Panc1 (cell line): ENCODE data around the gene PCCA. TPM values are rescaled to one million over a fixed set of nuclear protein-coding genes. Genes with fewer than 3 reads are reported as not detected.

Source experiments
- ATAC-seq: fragments of 200-7000 bp; cut with Tn5 transposase; 2 replicates; pipeline ENCODE4 v1.9.1; 2020; ENCODE audit warnings: mild to moderate bottlenecking, moderate library complexity
- BruUV-seq: library from RNA; stranded (reverse); fragments of 400-500 nt; replicated peaks from 2 replicates; lab custom pipeline; 2021; lab: Mats Ljungman, UMichigan
- CTCF ChIA-PET: fragments of 300-600 bp; sonication (Branson Sonifier 250); formaldehyde crosslinking; loops from one replicate; lab custom pipeline; 2022; ENCODE audit warnings: antibody characterized with exemption; lab: Charles Lee
- POLR2A ChIA-PET: fragments of 300-600 bp; sonication (Branson Sonifier 250); formaldehyde crosslinking; loops from one replicate; lab custom pipeline; 2022; ENCODE audit warnings: antibody characterized with exemption; lab: Charles Lee
- DNase-seq: peaks from one replicate; pipeline ENCODE4 v3.0.0-alpha.2; 2010; ENCODE audit warnings: low read depth, low spot score
- H3K27ac ChIP-seq: 2 replicates; pipeline ENCODE4 v1.5.1; 2011; ENCODE audit warnings: mild to moderate bottlenecking, low read length, inconsistent platforms
- H3K27me3 ChIP-seq: fragments of 200-500 bp; sonication (Bioruptor generic); 2 replicates; pipeline ENCODE4 v1.6.0; 2014; ENCODE audit warnings: low read length, inconsistent platforms; ENCODE audit not compliant: control insufficient read depth, insufficient read depth
- H3K36me3 ChIP-seq: fragments of 200-500 bp; sonication (Bioruptor generic); 2 replicates; pipeline ENCODE4 v1.5.1; 2014; ENCODE audit warnings: inconsistent platforms, mild to moderate bottlenecking, low read length, moderate library complexity; ENCODE audit not compliant: control insufficient read depth, insufficient read depth
- H3K4me1 ChIP-seq: 2 replicates; pipeline ENCODE4 v1.5.1; 2011; ENCODE audit warnings: inconsistent platforms, mild to moderate bottlenecking, low read length, moderate library complexity; ENCODE audit not compliant: control insufficient read depth, insufficient read depth
- H3K4me3 ChIP-seq, 2 experiments: 2 replicates each; pipeline ENCODE4 v1.5.1; 2011 to 2012; ENCODE audit warnings: low read depth in 2 of 2, low read length in 2 of 2, mild to moderate bottlenecking in 2 of 2, inconsistent platforms in 1 of 2, moderate library complexity in 1 of 2
- H3K9me3 ChIP-seq: fragments of 200-500 bp; sonication (Bioruptor generic); 2 replicates; pipeline ENCODE4 v1.5.1; 2014; ENCODE audit warnings: low read depth, mild to moderate bottlenecking, inconsistent platforms, low read length, moderate library complexity; ENCODE audit not compliant: control insufficient read depth, insufficient read depth
- POLR2AphosphoS5 ChIP-seq: IDR thresholded peaks from 2 replicates; pipeline ENCODE4 v1.6.1; 2012; ENCODE audit warnings: mild to moderate bottlenecking, low read depth, low read length, moderate library complexity
- SIN3A ChIP-seq: IDR thresholded peaks from 2 replicates; pipeline ENCODE4 v1.6.1; 2012; ENCODE audit warnings: low read depth, mild to moderate bottlenecking, low read length, moderate library complexity, borderline replicate concordance; ENCODE audit not compliant: insufficient read depth
- TCF7L2 ChIP-seq: IDR thresholded peaks from 2 replicates; pipeline ENCODE4 v1.6.1; 2011; ENCODE audit warnings: mild to moderate bottlenecking, low read depth, low read length, inconsistent platforms
- in situ Hi-C: cut with HindIII; loops from 2 replicates; pipeline ENCODE4 v1.10.0; 2016; ENCODE audit warnings: low sequenced_read_pairs, low pct_unique_long_range_greater_than_20kb
- intact Hi-C: fragments of 100-400 bp; cut with micrococcal nuclease; formaldehyde crosslinking; loops from one replicate; pipeline ENCODE4 v1.10.0; 2022; ENCODE audit not compliant: unreplicated experiment
- total RNA-seq: library from RNA; stranded (reverse); gene quantifications from one replicate; pipeline ENCODE4 v1.2.1, GENCODE V29; 2021; ENCODE audit not compliant: unreplicated experiment
- TF ChIP-seq, protein P1 (sequence below): fragments of 450-650 bp; IDR thresholded peaks from 2 replicates; pipeline ENCODE4 v1.5.1; 2017; ENCODE audit warnings: mild to moderate bottlenecking
- TF ChIP-seq, protein P2 (sequence below), 2 experiments: IDR thresholded peaks; 2 replicates each; pipeline ENCODE4 v1.6.1; 2011 to 2012; ENCODE audit warnings: low read depth in 2 of 2, control low read depth in 1 of 2, low read length in 1 of 2, mild to moderate bottlenecking in 1 of 2, moderate library complexity in 1 of 2; ENCODE audit not compliant: insufficient read depth in 1 of 2

The PCCA gene
- total RNA-seq, 1 experiment from 2014 or later = 14.7 TPM

DNA sequence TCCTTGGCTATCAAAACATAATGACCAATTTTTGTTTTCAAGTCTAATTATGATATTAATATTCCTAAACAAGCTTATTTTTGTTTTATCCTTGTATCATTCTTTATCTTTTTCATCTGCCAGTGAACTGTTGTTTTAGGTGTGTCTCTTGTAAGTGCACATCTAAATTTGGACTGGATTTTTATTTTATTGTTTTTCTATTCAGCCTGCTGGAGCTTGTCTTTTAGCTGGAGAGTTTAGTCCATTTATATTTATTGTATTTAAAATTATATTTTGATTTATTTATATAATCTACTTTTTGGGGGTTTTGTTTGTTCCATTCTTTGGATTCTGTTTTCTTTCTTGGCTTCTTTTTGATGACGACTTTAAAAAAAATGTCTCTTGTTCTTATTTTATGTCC lies 159.0 kb downstream of the PCCA start:
- DNase-seq (no peak), ATAC-seq (no peak)
- Histone ChIP-seq H3K4me3 (no peak overlapping the region), H3K4me1 (no peaks in the 10 kb centered on the region), H3K27me3 (no peaks in the 10 kb centered on the region), H3K36me3 (no peaks in the 10 kb centered on the region), H3K9me3 (0 out of 2 replicates have a peak, but pooled peaks cover 4% of the 10 kb centered on the region), H3K27ac (no peak overlapping the region)
- in situ Hi-C loops = no loop called here
- BruUV-seq = no TSS peak
- ChIA-PET POLR2A (no interaction called here), CTCF (no interaction called here)
- intact Hi-C loops = no loop called here
- no peak for TF ChIP-seq SIN3A
- no peak for TF ChIP-seq TCF7L2
- TF ChIP-seq POLR2AphosphoS5 = no peak
- TF ChIP-seq, protein P1, sequence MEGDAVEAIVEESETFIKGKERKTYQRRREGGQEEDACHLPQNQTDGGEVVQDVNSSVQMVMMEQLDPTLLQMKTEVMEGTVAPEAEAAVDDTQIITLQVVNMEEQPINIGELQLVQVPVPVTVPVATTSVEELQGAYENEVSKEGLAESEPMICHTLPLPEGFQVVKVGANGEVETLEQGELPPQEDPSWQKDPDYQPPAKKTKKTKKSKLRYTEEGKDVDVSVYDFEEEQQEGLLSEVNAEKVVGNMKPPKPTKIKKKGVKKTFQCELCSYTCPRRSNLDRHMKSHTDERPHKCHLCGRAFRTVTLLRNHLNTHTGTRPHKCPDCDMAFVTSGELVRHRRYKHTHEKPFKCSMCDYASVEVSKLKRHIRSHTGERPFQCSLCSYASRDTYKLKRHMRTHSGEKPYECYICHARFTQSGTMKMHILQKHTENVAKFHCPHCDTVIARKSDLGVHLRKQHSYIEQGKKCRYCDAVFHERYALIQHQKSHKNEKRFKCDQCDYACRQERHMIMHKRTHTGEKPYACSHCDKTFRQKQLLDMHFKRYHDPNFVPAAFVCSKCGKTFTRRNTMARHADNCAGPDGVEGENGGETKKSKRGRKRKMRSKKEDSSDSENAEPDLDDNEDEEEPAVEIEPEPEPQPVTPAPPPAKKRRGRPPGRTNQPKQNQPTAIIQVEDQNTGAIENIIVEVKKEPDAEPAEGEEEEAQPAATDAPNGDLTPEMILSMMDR = no peak
- TF ChIP-seq, protein P2, sequence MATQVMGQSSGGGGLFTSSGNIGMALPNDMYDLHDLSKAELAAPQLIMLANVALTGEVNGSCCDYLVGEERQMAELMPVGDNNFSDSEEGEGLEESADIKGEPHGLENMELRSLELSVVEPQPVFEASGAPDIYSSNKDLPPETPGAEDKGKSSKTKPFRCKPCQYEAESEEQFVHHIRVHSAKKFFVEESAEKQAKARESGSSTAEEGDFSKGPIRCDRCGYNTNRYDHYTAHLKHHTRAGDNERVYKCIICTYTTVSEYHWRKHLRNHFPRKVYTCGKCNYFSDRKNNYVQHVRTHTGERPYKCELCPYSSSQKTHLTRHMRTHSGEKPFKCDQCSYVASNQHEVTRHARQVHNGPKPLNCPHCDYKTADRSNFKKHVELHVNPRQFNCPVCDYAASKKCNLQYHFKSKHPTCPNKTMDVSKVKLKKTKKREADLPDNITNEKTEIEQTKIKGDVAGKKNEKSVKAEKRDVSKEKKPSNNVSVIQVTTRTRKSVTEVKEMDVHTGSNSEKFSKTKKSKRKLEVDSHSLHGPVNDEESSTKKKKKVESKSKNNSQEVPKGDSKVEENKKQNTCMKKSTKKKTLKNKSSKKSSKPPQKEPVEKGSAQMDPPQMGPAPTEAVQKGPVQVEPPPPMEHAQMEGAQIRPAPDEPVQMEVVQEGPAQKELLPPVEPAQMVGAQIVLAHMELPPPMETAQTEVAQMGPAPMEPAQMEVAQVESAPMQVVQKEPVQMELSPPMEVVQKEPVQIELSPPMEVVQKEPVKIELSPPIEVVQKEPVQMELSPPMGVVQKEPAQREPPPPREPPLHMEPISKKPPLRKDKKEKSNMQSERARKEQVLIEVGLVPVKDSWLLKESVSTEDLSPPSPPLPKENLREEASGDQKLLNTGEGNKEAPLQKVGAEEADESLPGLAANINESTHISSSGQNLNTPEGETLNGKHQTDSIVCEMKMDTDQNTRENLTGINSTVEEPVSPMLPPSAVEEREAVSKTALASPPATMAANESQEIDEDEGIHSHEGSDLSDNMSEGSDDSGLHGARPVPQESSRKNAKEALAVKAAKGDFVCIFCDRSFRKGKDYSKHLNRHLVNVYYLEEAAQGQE (IDR thresholded peaks at IDR 0.05; ENCODE audit: insufficient read depth in 1 of 2, low read depth in 2 of 2, low read length in 1 of 2) = no peak

DNA sequence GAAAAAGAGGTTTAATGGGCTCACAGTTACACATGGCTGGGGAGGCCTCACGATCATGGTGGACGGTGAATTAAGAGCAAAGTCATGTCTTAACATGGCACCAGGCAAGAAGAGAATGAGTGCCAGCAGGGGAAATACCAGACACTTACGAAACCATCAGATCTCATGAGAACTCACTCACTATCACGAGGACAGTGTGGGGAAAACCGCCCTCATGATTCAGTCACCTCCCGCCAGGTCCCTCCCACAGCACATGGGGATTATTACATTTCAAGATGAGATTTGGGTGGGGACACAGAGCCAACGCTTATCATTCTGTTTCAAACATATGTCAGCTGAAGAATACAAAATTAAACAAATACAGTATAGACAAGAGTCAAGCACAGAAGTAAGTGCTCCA lies 165.1 kb downstream of the PCCA start:
- in situ Hi-C loops (no loop called here), intact Hi-C loops (loop anchor here (10.0 kb wide), 1 partner anchor 261 kb away; no protein-coding TSS in a partner anchor)
- BruUV-seq = no TSS peak
- no peak for DNase-seq
- H3K4me1 ChIP-seq = no peaks in the 10 kb centered on the region
- ATAC-seq = no peak
- POLR2A ChIA-PET = no interaction called here
- no peaks in the 10 kb centered on the region for H3K36me3 ChIP-seq
- H3K27me3 ChIP-seq = no peaks in the 10 kb centered on the region
- no peaks in the 10 kb centered on the region for H3K9me3 ChIP-seq
- CTCF ChIA-PET = no interaction called here
- TF ChIP-seq SIN3A = no peak
- TF ChIP-seq TCF7L2 = no peak
- no peak for TF ChIP-seq POLR2AphosphoS5
- TF ChIP-seq, protein P1 = no peak
- TF ChIP-seq, protein P2 (IDR thresholded peaks at IDR 0.05; ENCODE audit: insufficient read depth in 1 of 2, low read depth in 2 of 2, low read length in 1 of 2) = no peak
- H3K27ac ChIP-seq = no peak overlapping the region
- H3K4me3 ChIP-seq = no peak overlapping the region
